ENCODE results near the gene LRRD1. TPM values are rescaled to one million over a fixed set of nuclear protein-coding genes. Genes with fewer than 3 reads are reported as not detected.

The LRRD1 gene
- total RNA-seq, 2 donors from 2014 or later, result not detected

DNA sequence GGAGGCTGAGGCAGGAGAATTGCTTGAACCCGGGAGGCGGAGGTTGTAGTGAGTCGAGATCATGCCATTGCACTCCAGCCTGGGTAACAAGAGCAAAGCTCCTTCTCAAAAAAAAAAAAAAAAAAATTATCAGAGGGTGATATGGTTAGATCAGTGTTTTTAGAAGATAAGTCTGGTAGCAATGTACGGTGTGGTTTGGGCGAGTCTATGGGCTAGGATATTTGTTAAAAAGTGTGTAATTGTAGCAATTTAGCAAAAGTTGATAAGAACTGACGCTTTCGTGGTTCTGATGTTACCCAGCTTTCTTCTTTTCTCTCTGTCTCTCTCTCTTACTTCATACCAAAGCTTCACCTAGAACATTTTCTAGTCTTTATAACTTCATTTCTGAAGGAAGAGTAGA is 37.8 kb downstream of the LRRD1 start:
- Histone ChIP-seq H3K36me3 (ENCODE audit: control insufficient read depth, insufficient read depth, low read length) (no peaks in the 10 kb centered on the region), H3K27ac (ENCODE audit: low read depth, low read length) (no peak overlapping the region), H3K9me3 (ENCODE audit: control insufficient read depth, low read length) (no peaks in the 10 kb centered on the region), H3K9ac (ENCODE audit: extremely low read depth, low read length, poor library complexity, severe bottlenecking) (no peak overlapping the region), H3K27me3 (ENCODE audit: control insufficient read depth, insufficient read depth, low read length, poor library complexity, severe bottlenecking) (no peaks in the 10 kb centered on the region), H3K4me1 (ENCODE audit: control insufficient read depth, insufficient read depth, low read length) (no peaks in the 10 kb centered on the region), H3K4me3 (ENCODE audit: low read length) (no peak overlapping the region)
- Mint-ChIP-seq H3K9me3 (peaks cover 23% of the 10 kb centered on the region), H3K27ac (no peak overlapping the region), H3K4me3 (no peak overlapping the region), H3K4me1 (no peaks in the 10 kb centered on the region), H3K27me3 (ENCODE audit: insufficient read depth) (peaks cover under 1% of the 10 kb centered on the region), H3K36me3 (ENCODE audit: low read depth) (no peaks in the 10 kb centered on the region)
- no peak for DNase-seq
- 96 to 100% methylated on average over 2 to 7 of the region's 7 CpGs for WGBS, 2 experiments (ENCODE audit: insufficient coverage in 1 of 2, insufficient read length in 1 of 2)
- no peak for TF ChIP-seq CTCF (conservative IDR thresholded peaks at IDR 0.05)

DNA sequence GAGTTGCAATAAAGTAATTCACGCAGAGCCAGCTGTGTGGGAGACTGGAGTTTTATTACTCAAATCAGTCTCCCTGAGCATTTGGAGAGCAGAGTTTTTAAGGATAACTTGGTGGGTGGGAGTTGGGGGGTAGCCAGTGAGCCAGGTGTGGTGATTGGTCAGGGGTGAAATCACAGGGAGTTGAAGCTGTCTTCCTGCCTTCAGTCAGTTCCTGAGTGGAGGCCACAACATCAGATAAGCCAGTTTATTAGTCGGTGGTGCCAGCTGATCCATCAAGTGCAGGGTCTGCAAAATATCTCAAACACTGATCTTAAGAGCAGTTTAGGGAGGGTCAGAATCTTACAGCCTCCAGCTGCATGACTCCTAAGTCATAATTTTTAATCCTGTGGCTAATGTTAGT is 41.4 kb downstream of the LRRD1 start:
- Histone ChIP-seq H3K4me3 (ENCODE audit: low read length) (no peak overlapping the region), H3K27me3 (ENCODE audit: control insufficient read depth, insufficient read depth, low read length, poor library complexity, severe bottlenecking) (no peaks in the 10 kb centered on the region), H3K9me3 (ENCODE audit: control insufficient read depth, low read length) (no peaks in the 10 kb centered on the region), H3K4me1 (ENCODE audit: control insufficient read depth, insufficient read depth, low read length) (no peaks in the 10 kb centered on the region), H3K36me3 (ENCODE audit: control insufficient read depth, insufficient read depth, low read length) (no peaks in the 10 kb centered on the region), H3K9ac (ENCODE audit: extremely low read depth, low read length, poor library complexity, severe bottlenecking) (no peak overlapping the region), H3K27ac (ENCODE audit: low read depth, low read length) (no peak overlapping the region)
- WGBS, 2 experiments (ENCODE audit: insufficient coverage in 1 of 2, insufficient read length in 1 of 2), result 85 to 100% methylated on average over 1 to 2 of the region's 2 CpGs
- Mint-ChIP-seq H3K36me3 (ENCODE audit: low read depth) (no peaks in the 10 kb centered on the region), H3K4me1 (peaks cover 7% of the 10 kb centered on the region), H3K27me3 (ENCODE audit: insufficient read depth) (peaks cover 6% of the 10 kb centered on the region), H3K4me3 (no peak overlapping the region), H3K27ac (no peak overlapping the region), H3K9me3 (peaks cover 17% of the 10 kb centered on the region)
- DNase-seq, result no peak
- no peak for TF ChIP-seq CTCF (conservative IDR thresholded peaks at IDR 0.05)

DNA sequence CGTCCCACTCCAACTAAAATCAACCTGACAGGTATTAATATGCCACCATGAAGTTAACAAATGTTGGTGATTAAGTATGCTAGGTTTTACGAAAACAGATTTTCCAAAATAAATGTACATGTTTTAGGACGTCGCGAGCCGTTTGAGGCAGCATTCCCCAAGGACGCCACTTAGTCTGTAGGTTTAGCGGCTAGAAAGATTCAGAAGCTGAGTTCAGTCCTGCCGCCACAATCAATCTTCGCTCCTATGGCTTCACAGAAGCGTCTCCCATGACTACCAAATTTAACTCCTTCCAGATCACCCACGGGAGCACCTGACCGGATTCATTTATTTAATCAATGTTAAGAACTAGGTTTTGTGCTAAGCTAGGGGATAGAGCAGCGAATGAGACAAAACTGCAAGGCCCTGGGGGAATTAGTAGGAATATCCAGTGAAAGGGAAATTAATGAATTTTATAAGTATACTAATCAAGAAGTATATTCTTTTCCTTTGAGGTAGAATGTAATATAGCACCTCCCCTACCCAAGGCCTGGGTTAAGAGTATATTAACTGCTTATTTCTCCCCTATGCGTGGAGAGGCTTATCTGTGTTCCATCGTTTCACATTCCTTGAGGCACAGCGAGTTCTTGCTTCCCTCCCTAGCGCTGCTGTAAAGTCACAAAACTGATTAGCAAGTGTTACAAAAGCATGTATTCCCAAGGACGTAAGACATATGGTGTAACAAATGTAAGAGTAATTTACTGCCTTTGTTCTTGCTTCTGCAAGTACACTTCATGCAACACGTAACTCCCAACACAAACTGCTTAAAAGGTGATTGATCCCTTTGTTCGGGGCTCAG is 43.7 kb downstream of the LRRD1 start:
- Histone ChIP-seq H3K4me3 (ENCODE audit: low read length) (peak overlapping the region; percentile 90), H3K9me3 (ENCODE audit: control insufficient read depth, low read length) (no peaks in the 10 kb centered on the region), H3K9ac (ENCODE audit: extremely low read depth, low read length, poor library complexity, severe bottlenecking) (peak overlapping the region; percentile 94), H3K27ac (ENCODE audit: low read depth, low read length) (peak overlapping the region; percentile 98), H3K4me1 (ENCODE audit: control insufficient read depth, insufficient read depth, low read length) (no peaks in the 10 kb centered on the region), H3K36me3 (ENCODE audit: control insufficient read depth, insufficient read depth, low read length) (peaks cover 5% of the 10 kb centered on the region), H3K27me3 (ENCODE audit: control insufficient read depth, insufficient read depth, low read length, poor library complexity, severe bottlenecking) (no peaks in the 10 kb centered on the region)
- peaks cover 9% of the 10 kb centered on the region for H3K4me1 Mint-ChIP-seq
- peaks cover 6% of the 10 kb centered on the region for H3K27me3 Mint-ChIP-seq (ENCODE audit: insufficient read depth)
- peak overlapping the region; percentile 95 for H3K4me3 Mint-ChIP-seq
- peak overlapping the region; percentile 100 for H3K27ac Mint-ChIP-seq
- peaks cover 7% of the 10 kb centered on the region for H3K36me3 Mint-ChIP-seq (ENCODE audit: low read depth)
- 55 to 67% methylated on average over 14 to 20 of the region's 21 CpGs for WGBS, 2 experiments (ENCODE audit: insufficient coverage in 1 of 2, insufficient read length in 1 of 2)
- H3K9me3 Mint-ChIP-seq, result peaks cover 13% of the 10 kb centered on the region
- peak; percentile 7 for TF ChIP-seq CTCF (conservative IDR thresholded peaks at IDR 0.05)
- peak; percentile 48 for DNase-seq
